Fibroblast of pulmonary artery (primary cell): ENCODE data around the gene SYCP3.

Experiments used
- DNase-seq: peaks from one replicate; pipeline ENCODE4 v3.0.0-alpha.2; 2010; ENCODE audit warnings: low read depth
- H3K4me3 ChIP-seq: replicated peaks from 2 replicates; pipeline ENCODE4 v1.5.1; 2011; ENCODE audit warnings: low read depth, mild to moderate bottlenecking, control low read depth, low read length, moderate library complexity
- CTCF ChIP-seq: IDR thresholded peaks from 2 replicates; pipeline ENCODE4 v1.5.1; 2011; ENCODE audit warnings: mild to moderate bottlenecking, control low read depth, low read length, inconsistent platforms; ENCODE audit errors: missing control alignments

Gene SYCP3

GRCh38 chr12:101761781-101762180 lies 22.5 kb upstream of the SYCP3 start:
- no peak for DNase-seq
- H3K4me3 ChIP-seq: no peak overlapping the region
- no peak for TF ChIP-seq CTCF

- no peak for TF ChIP-seq CTCF
- DNase-seq: peak; percentile 32
- no peak overlapping the region for H3K4me3 ChIP-seq
Observed at GRCh38 chr12:101761350-101761749, 22.1 kb upstream of the SYCP3 start.

GRCh38 chr12:101759396-101760047 lies 20.3 kb upstream of the SYCP3 start:
- H3K4me3 ChIP-seq: no peak overlapping the region
- peak; percentile 48 for DNase-seq
- peak; percentile 87 for TF ChIP-seq CTCF

GRCh38 chr12:101750152-101750551 lies 10.9 kb upstream of the SYCP3 start:
- no peak for DNase-seq
- H3K4me3 ChIP-seq: no peak overlapping the region
- TF ChIP-seq CTCF: no peak

- TF ChIP-seq CTCF: no peak
Observed at GRCh38 chr12:101749657-101750056, 10.4 kb upstream of the SYCP3 start.

GRCh38 chr12:101748907-101749306 lies 9.6 kb upstream of the SYCP3 start:
- no peak for DNase-seq
- no peak overlapping the region for H3K4me3 ChIP-seq
- TF ChIP-seq CTCF: no peak

More at GRCh38 chr12:101749657-101750056, 10.4 kb upstream of the SYCP3 start:
- DNase-seq: no peak
- no peak overlapping the region for H3K4me3 ChIP-seq

- no peak for TF ChIP-seq CTCF
- no peak for DNase-seq
- no peak overlapping the region for H3K4me3 ChIP-seq
Observed at GRCh38 chr12:101747697-101748096, 8.4 kb upstream of the SYCP3 start.
